HG02852 (cell line): ENCODE measurements around the gene BOLA3.
"Not testable (repeated sequence)": the region's sequence is repeated elsewhere in the genome, so short reads cannot be mapped to it uniquely, and the experiment has no call there.

ENCODE experiments used
- ATAC-seq: cut with Tn5 transposase; IDR thresholded peaks from one replicate; pipeline ENCODE4 v1.9.1; 2021; ENCODE audit warnings: mild to moderate bottlenecking, moderate library complexity; ENCODE audit not compliant: unreplicated experiment

BOLA3 gene

DNA sequence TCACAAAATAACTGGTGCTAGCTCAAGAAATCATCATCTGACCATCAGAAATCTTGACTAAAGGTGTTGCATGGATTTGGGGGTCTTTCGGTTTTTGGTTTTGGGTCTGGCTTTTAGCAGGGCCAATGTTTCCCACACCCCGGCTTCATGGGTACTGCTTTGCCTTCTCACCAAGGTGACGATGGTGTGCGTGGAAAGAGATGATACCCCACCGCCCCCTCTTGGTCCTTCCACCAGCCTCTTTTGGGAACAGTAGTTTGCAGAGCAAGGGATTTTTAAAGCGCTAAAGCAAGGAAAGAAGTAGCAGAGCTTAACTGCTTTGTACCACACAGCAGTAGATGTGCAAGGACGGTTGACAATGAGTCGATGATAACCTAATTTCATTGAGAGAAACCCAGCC lies 42.3 kb downstream of the BOLA3 start:
- no peak for ATAC-seq

GRCh38 chr2:74104839-74105238 lies 42.9 kb downstream of the BOLA3 start:
- no peak for ATAC-seq

DNA sequence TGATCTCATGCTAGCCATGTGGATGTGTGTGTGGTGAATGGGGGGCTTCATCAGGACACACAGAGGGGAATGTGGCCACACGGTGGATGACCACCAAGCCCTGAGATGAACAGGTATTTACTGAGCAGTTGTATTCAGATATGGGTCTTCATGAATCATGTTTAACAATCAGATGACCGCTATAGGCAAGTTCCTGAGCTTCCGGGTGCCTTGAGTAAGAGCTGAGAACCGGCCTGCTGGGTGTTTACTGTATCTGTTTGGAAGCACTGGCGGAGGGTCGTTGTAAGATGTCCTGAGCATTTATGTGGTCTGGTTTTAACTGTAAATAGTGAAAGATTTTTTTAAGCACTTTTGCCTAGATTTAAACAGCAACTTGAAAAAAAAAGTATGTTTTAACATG lies 43.9 kb downstream of the BOLA3 start:
- no peak for ATAC-seq

GRCh38 chr2:74102516-74102915 lies 45.2 kb downstream of the BOLA3 start:
- no peak for ATAC-seq

DNA sequence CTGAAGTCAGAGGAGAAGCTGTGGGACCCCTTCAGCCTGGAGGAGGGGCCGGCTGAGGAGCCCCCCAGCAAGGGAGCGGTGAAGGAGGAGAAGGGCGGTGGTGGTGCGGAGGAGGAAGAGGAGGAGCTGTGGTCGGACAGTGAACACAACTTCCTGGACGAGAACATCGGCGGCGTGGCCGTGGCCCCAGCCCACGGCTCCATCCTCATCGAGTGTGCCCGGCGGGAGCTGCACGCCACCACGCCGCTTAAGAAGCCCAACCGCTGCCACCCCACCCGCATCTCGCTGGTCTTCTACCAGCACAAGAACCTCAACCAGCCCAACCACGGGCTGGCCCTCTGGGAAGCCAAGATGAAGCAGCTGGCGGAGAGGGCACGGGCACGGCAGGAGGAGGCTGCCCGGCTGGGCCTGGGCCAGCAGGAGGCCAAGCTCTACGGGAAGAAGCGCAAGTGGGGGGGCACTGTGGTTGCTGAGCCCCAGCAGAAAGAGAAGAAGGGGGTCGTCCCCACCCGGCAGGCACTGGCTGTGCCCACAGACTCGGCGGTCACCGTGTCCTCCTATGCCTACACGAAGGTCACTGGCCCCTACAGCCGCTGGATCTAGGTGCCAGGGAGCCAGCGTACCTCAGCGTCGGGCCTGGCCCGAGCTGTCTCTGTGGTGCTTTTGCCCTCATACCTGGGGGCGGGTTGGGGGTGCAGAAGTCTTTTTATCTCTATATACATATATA lies 46.0 kb downstream of the BOLA3 start:
- ATAC-seq, result no peak

- ATAC-seq, result no peak
These were observed 47.2 kb downstream of the BOLA3 start for GRCh38 chr2:74100254-74101216.

DNA sequence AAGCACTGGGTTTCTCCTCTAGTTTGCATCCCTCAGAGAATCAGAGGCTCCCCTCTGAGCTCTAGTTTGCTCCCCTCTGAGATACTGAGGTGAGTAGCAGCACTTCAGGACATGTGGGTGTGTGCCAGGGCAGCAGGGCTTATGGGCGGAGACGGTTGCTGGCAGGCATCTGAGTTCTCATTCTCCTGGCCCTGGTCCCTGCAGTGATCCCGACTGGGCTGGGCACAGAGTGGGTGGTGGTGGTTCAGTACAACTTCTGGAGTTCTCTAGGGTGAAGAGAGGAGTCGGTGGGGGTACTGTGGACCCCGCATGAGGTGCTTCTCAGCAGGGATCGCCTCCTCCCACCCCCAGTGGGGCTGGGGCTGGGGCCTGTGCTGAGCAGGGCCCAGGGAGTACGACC lies 47.9 kb downstream of the BOLA3 start:
- no peak for ATAC-seq

GRCh38 chr2:74099271-74099670 lies 48.4 kb downstream of the BOLA3 start:
- ATAC-seq, result no peak

- ATAC-seq, result no peak
These were observed 50.1 kb downstream of the BOLA3 start for GRCh38 chr2:74097574-74097973.

- ATAC-seq, result no peak
These were observed 51.7 kb downstream of the BOLA3 start for GRCh38 chr2:74096052-74096451.

GRCh38 chr2:74095632-74096031 lies 52.1 kb downstream of the BOLA3 start:
- ATAC-seq, result no peak

DNA sequence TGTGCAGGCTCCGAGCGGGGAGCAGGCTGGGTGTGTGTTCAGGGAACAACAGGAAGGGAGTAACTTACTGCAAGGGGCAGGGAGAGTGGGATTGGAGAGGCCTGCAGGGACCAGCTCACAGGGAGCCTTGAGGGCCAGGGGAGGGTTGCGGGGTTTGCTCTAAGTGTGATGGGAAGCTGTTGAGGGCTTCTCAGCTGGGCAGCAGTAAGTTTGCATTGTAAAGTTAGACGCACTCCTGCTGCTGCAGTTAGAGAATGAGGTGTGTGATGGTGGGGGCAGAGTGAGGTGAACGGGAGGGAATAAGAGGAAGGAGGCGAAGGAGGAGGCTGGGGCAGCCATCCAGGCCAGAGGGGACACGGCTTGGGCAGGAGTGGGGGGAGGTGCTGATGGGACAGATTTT lies 53.4 kb downstream of the BOLA3 start:
- ATAC-seq, result no peak

DNA sequence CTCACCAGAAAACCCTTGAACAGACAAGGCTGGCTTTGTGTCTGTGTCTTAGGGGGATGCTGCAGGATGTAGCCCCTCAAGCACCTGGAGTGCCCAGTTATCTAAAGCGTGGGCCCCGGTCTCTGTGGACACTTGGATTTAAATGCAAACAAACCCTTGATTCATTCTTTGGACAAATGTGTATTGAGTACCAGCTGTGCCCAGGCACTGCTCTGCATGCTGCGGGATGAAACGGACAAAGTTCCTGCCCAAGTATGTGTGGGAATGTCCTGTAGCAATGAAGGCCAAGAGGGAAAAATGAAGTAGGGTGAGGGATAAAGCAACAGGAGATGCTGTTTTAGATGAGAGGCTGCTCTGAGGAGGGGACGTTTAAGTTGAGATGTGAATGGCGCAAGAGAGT lies 53.9 kb downstream of the BOLA3 start:
- no peak for ATAC-seq

GRCh38 chr2:74093426-74093825 lies 54.3 kb downstream of the BOLA3 start:
- no peak for ATAC-seq

- ATAC-seq, result no peak
These were observed 55.4 kb downstream of the BOLA3 start for GRCh38 chr2:74092275-74092674.

GRCh38 chr2:74091391-74091790 lies 56.3 kb downstream of the BOLA3 start:
- no peak for ATAC-seq

GRCh38 chr2:74089816-74090745 lies 57.6 kb downstream of the BOLA3 start:
- no peak for ATAC-seq

GRCh38 chr2:74088676-74089075 lies 59.0 kb downstream of the BOLA3 start:
- not testable (repeated sequence) for ATAC-seq

DNA sequence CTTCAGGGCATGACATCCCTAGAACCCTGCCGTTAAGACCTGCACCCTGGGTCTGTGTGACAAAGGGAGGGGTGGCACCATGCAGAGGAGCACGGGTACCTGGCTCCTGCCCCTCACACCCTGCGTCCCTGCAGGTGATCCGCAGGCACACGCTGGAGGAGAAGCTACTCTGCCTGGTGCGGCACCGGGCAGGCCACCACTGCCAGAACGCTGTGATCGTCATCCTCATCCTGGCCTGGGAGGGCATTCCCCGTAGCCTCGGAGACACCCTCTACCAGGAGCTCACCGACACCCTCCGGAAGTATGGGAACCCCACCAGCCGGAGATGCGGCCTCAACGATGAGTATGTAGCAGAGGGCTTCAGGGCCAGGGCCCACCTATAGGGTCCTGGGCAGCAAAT lies 60.0 kb downstream of the BOLA3 start:
- ATAC-seq, result no peak

- ATAC-seq, result no peak
These were observed 61.7 kb downstream of the BOLA3 start for GRCh38 chr2:74086021-74086420.
